ENCODE results near the gene GPSM1.

Gene GPSM1, protein sequence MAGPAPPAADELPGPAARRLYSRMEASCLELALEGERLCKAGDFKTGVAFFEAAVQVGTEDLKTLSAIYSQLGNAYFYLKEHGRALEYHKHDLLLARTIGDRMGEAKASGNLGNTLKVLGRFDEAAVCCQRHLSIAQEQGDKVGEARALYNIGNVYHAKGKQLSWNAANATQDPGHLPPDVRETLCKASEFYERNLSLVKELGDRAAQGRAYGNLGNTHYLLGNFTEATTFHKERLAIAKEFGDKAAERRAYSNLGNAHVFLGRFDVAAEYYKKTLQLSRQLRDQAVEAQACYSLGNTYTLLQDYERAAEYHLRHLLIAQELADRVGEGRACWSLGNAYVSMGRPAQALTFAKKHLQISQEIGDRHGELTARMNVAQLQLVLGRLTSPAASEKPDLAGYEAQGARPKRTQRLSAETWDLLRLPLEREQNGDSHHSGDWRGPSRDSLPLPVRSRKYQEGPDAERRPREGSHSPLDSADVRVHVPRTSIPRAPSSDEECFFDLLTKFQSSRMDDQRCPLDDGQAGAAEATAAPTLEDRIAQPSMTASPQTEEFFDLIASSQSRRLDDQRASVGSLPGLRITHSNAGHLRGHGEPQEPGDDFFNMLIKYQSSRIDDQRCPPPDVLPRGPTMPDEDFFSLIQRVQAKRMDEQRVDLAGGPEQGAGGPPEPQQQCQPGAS

DNA sequence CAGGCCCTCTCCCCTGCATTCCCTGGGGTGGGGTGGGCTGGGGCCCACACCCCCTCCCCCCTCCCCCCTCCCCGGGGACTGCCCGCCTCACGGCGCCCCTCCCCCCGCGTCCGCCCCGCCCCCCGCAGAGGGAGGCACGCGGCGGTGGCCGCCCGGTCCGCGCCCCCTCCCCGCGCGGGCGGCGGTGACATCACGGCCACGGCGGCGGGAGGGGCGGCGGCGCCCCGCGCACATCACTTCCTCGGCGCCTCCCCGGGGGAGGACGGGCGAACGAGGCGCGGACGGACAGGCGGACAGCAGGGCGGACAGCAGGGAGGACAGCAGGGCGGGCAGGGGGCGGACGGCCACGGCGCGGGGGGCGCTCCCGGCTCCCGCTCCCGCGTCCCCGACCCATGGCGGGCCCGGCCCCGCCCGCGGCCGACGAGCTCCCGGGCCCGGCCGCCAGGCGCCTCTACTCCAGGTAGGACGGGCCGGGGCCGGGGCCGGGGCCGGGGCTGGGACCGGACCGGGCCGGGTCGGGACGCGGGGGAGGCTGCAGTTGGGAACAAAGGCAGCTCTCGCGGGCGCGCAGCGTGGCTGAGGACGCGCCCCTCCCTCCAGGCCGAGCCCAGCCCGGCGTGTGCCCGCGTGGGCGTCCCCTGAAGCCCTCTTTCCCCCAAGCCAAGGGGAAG is at the start of gene GPSM1:
Gene GPSM1 (plus strand): TSS at position 236 of the 671 bp plus-strand sequence. CDS start 157 bp downstream, at position 393.
- peak; percentile 22 to 26 for DNase-seq (ENCODE audit: low read depth in 2 of 2)

DNA sequence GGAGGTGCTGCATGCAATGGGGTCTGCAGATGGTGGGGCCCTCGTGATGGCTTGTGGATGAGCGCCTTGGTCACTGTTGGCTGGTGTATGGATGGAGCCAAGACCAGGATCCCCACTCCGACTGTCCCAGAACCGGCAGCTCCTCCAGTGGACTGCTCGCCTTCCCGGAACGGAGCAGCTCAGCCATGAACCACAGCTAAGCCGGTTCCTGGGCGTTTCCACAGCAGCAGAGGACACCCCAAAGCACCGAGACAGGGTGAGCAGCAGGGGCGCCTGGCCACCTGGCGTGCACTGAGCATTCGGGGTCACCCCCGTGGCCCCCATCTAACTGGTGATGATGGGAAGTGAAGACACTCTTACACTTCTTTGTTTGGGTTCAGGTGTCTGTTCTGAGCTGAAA is 49.6 kb upstream of the GPSM1 start:
- DNase-seq (ENCODE audit: low read depth in 2 of 2): no peak

DNA sequence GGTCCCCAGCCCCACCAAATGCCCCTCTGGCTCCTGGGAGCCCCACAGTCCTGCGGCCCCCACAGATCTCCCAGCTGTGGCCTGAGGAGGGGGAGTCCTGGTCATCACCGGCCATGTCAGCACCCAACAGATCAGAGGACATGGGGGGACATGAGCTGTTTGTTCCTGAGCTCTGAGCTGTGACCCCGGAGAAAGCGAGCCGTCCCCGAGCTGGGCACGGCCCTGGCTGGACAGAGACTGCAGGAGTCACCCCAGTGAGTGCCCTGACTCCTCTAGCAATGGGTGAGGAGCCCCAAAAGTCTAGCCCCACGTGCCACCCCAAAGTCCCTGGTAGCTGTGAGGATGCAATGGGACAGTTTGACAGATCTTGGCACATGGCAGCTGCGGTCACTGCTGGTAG is 49.1 kb upstream of the GPSM1 start:
- no peak for DNase-seq (ENCODE audit: low read depth in 2 of 2)

GRCh38 chr9:136278894-136279293 is 48.4 kb upstream of the GPSM1 start:
- DNase-seq (ENCODE audit: low read depth in 2 of 2): no peak

DNA sequence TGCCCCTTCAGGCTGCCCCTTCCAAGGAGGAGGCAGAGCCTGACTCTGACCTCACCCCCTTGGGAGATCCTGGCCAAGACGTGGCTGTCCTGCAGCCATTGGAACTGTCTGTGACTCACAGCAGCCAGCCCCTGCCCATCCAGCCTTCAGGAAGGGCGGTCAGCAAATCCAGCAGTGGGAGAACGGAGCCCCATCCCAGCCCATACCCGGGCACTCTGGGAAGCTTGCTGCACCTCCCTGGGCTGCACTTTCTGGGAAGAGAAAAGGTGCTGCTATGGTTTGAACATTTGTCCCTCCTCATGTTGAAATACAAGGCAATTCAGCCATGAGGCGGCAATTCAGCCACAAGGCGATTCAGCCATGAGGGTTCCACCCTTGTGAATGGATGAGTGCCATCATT is 47.9 kb upstream of the GPSM1 start:
- DNase-seq (ENCODE audit: low read depth in 2 of 2): no peak

DNA sequence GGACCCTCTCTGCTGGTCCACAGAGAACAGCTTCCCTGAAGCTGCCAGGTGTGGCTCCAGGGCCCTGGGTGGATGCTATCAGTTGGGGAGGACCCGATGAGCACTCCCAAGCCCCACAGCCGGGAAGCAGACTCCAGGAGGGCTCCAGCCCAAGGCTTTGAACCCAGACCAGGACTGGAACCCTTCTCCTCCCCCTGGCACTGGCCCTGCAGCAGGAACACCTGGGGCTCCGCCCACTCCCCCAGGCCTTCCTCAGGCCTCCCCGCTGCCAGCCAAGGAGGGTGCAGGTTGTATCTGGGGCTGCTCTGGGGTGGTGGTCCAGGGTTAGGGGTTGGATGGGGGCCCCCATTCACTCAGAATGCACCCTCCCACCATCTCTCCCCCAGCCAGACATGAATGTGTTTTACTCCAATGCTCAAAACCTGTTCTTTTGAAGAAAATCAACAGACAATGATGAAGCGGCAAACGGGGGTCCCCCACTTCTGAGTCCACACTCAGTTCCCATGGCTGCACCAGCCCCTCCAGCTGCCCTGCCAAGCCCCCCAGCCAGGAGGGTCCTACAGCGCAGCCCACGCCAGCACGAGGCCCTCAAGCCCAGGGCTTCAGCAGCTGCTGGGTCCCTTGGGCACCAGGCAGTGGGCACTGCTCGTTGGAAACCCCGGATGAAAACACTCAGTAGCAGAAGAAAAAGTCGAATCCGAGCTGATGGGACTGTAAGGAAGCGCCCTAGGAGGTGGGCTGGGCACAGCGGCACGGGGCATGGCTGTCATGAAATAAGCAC is 46.6 kb upstream of the GPSM1 start:
- DNase-seq (ENCODE audit: low read depth in 2 of 2): no peak

- no peak for DNase-seq (ENCODE audit: low read depth in 2 of 2)
Measured at GRCh38 chr9:136281421-136282271, 45.7 kb upstream of the GPSM1 start.

DNA sequence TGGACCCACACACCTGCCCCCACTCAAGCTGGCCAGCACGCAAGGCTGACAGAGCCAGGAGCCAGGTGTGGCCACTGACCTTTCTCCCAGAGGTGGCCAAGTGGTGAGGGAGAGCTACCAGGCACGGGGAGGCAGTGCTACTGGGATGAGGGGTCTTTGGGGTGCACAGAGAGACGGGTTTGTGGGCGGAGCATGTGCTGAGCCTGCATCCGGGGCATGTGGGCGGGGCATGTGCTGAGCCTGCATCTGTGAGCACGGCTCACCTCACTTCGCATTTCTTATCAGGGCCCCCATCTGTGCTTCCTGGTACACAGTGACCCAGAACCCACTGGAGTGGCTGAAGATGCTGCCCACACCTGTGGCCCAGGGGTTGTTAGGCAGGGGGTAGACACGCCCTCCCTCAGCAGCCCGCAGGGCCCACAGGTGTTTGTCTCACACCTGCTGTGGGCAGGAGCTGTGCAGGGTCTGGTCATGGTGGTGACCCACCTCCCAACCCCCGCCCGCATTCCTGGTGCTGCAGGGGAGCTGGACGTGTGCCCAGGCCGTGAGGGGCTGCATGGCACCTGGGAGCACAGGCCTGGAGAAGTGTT is 45.0 kb upstream of the GPSM1 start:
- no peak for DNase-seq (ENCODE audit: low read depth in 2 of 2)

DNA sequence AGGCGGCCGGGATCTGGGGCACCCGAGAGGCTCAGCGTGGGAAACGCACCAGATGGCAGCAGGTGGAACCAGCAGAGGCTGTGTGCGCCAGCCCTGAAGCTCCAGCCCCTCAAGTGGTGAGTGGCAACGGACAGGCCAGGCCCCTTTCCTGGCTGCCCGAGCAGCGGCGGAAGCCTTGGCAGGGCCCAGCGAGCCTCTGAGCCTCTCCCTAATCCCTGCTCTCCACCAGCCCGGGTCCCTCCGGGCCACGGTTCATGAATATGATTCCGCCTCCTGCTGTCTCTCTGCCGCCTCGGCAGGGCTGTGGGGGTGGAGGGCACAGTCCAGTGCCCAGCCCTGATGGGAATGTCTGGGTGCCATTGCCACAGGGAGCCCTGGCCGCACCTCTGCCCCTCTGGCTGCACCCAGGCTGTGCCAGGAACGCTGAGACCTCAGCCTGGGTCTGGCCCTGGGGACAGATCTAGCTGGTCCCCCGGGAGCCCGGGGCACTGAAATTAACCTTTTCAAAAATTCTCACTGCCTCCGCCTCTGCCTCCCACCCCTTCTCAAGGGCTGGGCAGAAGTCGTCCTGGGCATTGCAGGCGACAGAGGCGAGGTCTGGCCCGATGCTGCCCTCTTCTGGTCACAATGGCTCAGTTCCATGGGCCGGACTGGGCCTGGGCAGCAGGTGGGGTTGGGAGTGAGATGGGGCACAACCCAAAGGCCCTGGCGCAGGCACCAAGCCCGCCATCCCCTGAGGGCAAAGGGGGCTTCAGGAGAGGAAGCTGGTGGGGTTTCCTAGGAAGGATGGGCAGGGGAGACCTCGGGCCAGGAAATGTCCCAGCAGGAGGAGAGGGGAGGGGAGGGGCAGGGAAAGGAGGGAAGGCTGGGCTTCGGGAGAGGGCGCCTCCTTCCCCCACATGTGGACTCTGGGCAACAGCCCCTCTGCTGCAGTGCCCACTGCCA is 43.8 kb upstream of the GPSM1 start:
- peak; percentile 14 to 20 for DNase-seq (ENCODE audit: low read depth in 2 of 2)

- DNase-seq (ENCODE audit: low read depth in 2 of 2): no peak
Measured at GRCh38 chr9:136284311-136284710, 43.0 kb upstream of the GPSM1 start.

GRCh38 chr9:136284951-136285350 is 42.4 kb upstream of the GPSM1 start:
- no peak for DNase-seq (ENCODE audit: low read depth in 2 of 2)

DNA sequence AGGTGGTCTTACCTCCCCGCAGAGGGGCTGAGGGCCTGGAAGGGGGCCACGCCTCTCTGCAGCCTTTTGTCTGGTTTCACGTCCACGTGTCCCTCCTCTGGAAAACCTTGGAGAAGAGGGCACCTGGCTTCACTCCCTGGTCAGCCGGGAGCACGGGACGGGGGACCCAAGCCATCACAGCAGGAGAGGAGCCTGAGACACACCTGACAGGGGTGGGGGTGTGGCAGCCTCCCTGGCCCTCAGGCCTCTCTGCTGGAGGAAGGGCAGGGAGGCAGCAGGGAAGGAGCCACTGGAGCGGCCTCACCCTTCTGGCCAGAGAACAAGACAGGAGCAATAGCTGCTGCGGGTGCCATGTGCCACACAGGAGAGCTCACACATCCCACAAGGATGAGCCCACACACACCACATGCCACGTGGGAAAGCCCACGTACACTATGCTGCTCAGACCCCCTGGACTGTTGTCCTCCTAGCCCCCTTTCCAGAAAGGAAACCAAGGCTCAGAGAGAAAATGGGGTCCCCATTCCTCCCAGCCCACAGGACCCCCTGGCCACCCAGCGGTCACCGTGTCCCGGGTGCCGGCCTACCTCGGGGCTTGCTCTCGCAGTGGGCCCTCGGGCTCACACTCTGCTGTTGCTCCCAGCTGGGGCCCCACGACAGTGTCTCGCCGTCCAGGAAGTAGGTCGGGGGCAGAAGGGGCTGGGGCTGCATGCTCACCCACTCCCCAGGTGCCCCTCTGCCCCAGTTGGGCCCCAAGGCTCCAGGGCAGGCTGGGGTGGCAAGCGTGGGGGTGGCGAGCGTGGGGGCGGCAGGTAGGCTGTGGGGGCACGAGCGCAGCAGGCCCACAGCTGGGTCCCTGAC is 41.6 kb upstream of the GPSM1 start:
- DNase-seq (ENCODE audit: low read depth in 2 of 2): no peak

- no peak for DNase-seq (ENCODE audit: low read depth in 2 of 2)
Measured at GRCh38 chr9:136286359-136286986, 40.9 kb upstream of the GPSM1 start.

DNA sequence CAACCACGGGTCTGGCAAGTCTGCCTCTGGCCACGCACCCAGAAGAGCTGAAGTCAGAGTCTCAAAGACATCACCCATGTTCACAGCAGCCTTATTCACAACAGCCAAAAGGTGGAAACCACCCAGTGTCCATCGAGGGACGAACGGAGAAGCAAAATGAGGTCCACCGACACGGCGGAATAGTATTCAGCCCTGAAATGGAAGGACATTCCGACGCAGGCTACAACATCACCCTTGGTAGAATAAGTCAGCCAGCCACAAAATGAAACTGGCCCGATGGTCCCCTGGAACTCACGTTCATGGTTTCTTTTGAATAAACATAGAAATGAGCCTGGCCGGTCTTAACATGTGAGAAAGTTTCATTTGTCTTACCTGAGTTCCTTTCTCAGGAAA is 40.4 kb upstream of the GPSM1 start:
- DNase-seq (ENCODE audit: low read depth in 2 of 2): no peak

- no peak for DNase-seq (ENCODE audit: low read depth in 2 of 2)
Measured at GRCh38 chr9:136287960-136288753, 39.2 kb upstream of the GPSM1 start.

- no peak for DNase-seq (ENCODE audit: low read depth in 2 of 2)
Measured at GRCh38 chr9:136289651-136290507, 37.5 kb upstream of the GPSM1 start.

Measured in fibroblast of skin of left quadriceps (primary cell).